Measurements from ENCODE around the gene FOXI2.

Gene FOXI2

DNA sequence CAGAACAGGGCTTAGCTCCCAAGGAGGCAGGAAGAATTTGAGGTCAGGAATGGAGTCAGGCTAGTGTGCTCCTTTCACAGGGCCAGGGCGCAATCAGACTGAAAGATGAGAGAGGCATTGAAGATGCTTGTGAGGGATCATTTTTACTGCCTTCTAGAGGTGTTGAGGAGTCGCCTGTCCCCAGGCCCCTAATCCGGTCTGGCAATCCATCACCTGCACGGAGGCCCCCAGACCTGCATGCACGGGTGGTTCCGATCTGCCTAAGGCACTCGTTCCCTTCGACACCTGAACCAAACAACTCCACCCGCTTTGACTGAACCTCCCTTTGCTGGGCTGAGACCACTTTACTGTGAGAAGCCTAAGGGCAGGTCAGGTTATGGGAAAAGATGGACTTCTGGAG is 8.0 kb downstream of the FOXI2 start:
- DNase-seq = no peak

DNA sequence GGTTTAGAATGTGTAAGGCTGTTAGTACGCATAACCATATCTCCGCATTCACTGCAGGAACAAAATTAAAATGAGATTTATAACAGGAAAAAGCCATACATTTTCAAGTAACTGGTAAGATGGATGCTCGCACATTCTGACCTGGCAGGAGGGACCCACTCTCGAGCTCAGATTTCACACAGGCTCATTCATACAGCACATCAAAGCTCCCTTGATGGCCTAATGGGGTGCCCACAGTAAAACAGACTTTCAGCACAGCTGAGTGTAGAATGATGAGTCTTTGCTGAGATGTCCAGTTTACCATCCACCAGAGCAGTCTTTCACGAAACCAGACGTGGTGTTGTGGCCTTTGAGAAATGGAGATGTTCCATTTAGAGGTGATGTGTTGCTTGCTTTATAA is 8.9 kb downstream of the FOXI2 start:
- DNase-seq = no peak

DNA sequence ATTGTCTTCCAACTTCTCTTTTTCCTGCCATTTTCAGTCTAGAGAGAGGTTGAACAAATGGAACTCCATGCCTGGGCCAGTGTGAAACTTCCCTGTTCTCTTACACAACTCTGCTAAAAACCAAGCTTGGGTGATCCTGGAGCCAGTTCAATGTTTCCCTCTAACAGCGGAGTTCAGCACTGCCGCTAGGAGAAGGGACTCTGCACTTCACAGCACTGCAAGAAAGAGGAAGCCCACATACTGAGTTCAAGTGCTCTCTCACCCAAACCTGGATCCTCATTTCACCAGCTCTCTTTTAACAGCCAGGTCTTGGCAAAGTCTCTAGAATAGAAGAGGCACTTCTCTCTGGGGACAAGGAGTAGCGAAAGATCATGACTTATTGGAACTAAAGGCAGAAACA is 18.8 kb downstream of the FOXI2 start:
- DNase-seq = no peak

DNA sequence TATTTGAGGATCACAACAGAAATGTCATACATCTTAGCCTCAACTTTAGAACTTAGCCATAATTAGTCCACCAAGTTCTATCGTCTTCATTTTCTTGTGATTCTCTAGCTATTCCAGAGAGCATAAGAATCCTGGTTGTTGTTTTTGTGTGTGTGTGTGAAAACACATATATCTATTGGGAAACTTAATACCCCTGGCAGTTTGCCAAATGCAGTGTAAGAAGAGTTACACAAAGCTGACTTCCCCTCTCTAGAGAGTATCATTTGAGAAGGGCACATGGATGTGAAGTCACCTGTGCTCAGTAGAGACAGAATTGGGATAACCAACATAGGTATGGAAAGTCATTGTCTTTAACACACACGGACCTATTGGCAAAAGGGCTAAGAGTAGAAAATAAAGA is 19.3 kb downstream of the FOXI2 start:
- no peak for DNase-seq

DNA sequence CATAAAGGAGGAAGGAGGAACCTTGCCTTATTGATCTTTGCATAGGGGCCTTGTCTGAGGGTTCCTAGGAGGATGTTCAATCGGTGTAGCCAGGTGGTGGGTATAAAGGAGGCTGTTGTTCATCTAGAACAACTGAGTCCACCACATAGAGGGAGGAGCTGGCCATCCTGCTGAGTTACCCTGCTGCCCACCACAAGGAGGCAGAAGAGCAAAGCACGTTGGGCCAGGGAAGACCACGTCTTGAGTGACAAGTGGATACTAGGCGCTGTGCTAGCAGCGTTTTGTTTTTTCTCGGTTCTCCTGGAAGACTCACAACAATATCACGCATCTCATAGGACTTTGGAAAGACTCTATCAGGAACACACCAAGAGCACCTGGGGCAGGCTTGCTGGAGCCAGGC is 20.0 kb downstream of the FOXI2 start:
- DNase-seq = no peak

DNA sequence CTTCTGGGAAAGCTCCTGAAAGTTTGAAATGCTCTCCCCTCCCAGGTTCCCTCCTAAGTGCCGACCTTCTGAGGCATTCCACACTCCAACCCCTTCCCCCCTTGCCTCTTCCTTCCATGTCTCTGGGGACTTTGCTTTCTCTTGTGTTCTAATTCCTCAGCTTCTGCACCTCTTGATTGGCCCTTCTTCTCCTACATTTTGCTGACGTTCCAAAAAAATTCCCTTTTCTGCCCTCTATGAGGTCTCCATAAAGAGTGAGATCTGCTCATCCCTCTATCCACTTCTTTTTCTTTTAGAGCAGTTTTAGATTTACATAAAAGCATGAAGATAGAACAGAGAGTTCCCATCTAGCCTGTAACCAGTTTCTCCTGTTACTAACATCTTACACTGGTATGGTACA is 22.3 kb downstream of the FOXI2 start:
- DNase-seq = no peak

DNA sequence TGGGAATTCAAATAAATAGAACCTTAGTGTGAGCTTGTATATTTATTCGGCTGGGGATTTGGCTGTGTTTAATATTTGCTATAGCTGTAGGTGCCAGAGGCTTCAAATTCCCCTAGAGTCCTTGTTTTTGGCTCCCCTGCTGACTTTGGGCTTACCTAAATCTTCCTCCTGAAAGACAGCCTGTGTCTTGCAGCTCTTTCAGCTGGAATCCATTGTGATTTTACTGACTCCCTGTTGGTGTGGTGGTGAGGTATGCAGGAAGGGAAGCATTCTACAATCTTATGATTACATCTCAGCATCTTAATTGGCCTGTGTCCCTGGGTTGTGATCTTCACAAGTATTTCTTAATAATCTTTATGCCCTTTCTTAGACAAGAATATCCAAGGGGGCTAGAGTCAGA is 25.9 kb downstream of the FOXI2 start:
- DNase-seq = no peak

DNA sequence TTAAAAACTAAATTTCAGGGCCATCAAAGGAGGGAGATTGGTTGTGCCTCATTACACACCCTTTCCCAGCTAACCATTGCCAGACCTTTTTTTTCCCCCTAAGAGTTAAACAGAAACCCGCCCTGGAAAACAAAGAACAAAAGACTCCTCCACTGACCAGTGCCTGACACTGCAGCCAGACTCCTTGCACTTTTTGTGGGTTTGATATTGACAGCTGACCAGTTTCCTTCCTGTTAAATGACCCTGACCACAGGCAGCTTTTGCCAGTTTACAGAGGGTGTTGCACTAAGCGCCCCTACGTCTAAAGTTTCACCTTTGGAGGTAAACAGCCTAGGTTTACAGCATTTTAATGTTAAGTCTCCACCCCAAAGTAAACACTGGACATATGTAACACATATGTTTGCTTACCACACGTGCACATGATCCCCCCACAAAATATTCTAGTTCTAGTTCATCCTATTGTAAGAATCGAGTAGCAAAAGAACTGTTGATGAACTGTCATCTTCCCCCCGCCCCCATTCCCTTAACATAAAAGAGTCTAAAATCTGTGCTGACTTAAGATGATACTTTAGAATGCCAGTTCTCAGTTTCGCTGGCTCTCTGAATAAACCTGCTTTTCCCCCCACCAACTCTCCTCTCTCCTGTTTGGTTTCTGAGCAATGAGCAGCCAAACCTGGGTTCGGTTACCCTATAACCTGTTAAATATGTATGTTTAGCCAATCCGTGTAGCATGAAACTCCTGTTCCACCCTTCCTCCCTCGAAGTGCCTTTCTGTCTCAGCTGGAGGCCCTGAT is 38.0 kb downstream of the FOXI2 start:
- no peak for DNase-seq

DNA sequence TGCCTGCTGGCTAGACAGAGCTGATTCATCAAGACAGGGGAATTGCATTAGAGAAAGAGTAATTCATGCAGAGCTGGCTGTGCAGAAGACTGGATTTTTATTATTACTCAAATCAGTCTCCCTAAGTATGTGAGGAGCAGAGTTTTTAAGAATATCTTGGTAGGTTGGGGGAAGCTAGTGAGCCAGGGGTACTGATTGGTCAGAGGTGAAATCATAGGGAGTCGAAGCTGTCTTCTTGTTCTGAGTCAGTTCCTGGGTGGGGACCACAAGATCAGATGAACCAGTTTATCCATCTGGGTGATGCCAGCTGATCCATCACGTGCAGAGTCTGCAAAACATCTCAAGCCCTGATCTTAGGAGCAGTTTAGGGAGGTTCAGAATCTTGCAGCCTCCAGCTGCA is 39.8 kb downstream of the FOXI2 start:
- no peak for DNase-seq

DNA sequence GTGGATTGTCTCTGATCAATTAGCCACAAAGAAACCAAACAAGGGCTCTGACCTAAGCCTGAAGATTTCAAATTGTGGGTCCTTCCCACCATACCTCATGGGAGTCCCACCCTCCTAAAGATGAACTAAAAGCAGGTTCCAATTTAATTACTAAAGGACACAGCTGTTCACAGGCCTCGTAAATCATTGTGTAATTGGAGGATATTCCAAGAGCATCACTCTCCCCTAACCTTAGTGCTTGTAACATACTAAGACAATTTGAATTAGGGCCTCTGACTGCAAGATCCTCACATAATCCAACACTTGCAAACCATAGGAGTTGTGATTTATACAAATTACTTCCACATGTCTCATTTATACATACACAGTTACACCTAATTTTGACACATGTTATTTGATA is 44.4 kb downstream of the FOXI2 start:
- DNase-seq = no peak

DNA sequence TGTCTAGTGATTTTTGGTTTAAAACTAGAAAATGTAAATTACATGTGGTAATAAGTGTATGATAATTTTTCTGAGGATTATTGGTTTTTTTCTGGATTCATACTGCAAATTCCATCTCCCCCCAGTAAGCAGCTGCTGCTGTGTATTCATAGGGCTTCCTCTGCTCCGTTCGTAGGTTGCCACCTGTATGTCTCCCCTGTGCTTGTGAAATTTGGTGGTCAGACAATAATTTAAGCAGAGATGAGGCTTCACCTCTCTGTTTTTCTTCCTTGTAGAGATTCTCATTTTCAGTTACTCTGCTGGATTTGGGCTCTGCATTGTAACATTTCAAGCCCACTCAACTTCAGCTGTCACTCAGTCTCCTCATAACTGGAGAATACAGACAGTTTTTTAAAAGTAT is 50.9 kb downstream of the FOXI2 start:
- no peak for DNase-seq

DNA sequence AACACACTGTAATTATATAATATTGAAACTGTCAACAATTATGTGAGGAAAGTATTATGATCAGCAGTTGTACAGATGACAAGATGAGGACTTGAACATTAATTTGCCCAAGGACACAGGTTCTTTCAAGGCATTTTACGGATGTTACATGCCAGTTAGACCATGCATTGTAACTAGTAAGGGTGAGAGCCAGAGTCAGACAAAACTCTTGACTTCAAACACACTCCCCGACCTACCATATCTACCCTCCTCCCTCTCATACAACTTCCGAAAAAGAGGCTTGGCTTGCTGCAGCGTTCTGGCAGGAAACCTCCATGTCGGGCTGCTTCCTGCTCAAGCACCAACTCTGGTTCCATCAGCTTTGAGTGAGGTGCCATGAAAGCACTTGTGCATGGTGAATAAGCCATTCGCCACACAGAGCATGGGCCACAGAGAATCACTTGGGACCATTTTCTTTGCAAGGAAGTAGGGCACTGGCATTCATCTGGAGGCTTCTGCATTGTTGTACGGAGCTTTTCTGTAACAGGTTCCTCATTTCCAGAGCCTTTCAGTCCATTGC is 53.2 kb downstream of the FOXI2 start:
- DNase-seq = no peak
